RWPE2 (cell line): ENCODE measurements around the gene ACADM.

Experiments
- ATAC-seq: fragments of 200-7000 bp; cut with Tn5 transposase; 3 replicates; pipeline ENCODE4 v1.9.1; 2021; ENCODE audit warnings: low read depth
- DNase-seq: peaks from one replicate; pipeline ENCODE4 v3.0.0-alpha.2; 2020; ENCODE audit warnings: low spot score
- H3K27ac ChIP-seq: fragments of 450-650 bp; 2 replicates; pipeline ENCODE4 v1.5.1; 2017; ENCODE audit warnings: mild to moderate bottlenecking; ENCODE audit not compliant: poor library complexity, severe bottlenecking
- H3K27me3 ChIP-seq: fragments of 250-450 bp; sonication (Bioruptor Pico); 2 replicates; pipeline ENCODE4 v1.5.1; 2021; ENCODE audit warnings: mild to moderate bottlenecking, moderate library complexity; ENCODE audit not compliant: insufficient read depth, poor library complexity, severe bottlenecking
- H3K36me3 ChIP-seq: fragments of 250-450 bp; sonication (Bioruptor Pico); 2 replicates; pipeline ENCODE4 v1.5.1; 2020; ENCODE audit warnings: low read depth, mild to moderate bottlenecking, moderate library complexity
- H3K4me1 ChIP-seq: fragments of 250-450 bp; sonication (Bioruptor Pico); 2 replicates; pipeline ENCODE4 v1.5.1; 2021; ENCODE audit warnings: mild to moderate bottlenecking, moderate library complexity; ENCODE audit not compliant: insufficient read depth, poor library complexity, severe bottlenecking
- H3K4me3 ChIP-seq: fragments of 250-450 bp; sonication (Bioruptor Pico); 2 replicates; pipeline ENCODE4 v1.5.1; 2021; ENCODE audit warnings: mild to moderate bottlenecking, moderate library complexity; ENCODE audit not compliant: severe bottlenecking
- H3K9me3 ChIP-seq: fragments of 250-450 bp; sonication (Bioruptor Pico); 2 replicates; pipeline ENCODE4 v1.5.1; 2021; ENCODE audit warnings: mild to moderate bottlenecking, moderate library complexity; ENCODE audit not compliant: severe bottlenecking
- CTCF ChIP-seq: fragments of 450-650 bp; IDR thresholded peaks from one replicate; pipeline ENCODE4 v1.5.1; 2017; ENCODE audit warnings: mild to moderate bottlenecking, moderate library complexity; ENCODE audit not compliant: poor library complexity, severe bottlenecking

ACADM gene

DNA sequence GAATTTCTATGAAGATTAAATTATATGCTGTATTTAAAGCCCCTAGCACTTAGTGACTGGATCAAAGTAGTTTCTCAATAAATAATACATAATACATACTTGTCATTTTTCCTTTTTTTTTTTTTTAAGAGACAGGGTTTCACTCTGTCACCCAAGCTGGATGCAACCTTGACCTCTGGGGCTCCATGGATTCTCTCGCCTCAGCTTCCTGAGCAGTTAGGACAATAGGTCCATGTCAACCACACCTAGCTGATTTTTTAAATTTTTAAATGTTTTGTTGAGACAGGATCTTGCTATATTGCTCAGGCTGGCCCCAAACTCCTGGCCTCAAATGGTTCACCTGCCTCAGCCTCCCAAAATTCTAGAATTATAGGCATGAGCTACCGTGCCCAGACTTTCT is 5.9 kb downstream of the ACADM start:
- H3K9me3 ChIP-seq: no peaks in the 10 kb centered on the region
- no peak overlapping the region for H3K4me3 ChIP-seq
- ATAC-seq (no peak), DNase-seq (no peak)
- no peaks in the 10 kb centered on the region for H3K4me1 ChIP-seq
- H3K27ac ChIP-seq: no peak overlapping the region
- H3K27me3 ChIP-seq: no peaks in the 10 kb centered on the region
- peaks cover 39% of the 10 kb centered on the region for H3K36me3 ChIP-seq
- no peak for TF ChIP-seq CTCF

DNA sequence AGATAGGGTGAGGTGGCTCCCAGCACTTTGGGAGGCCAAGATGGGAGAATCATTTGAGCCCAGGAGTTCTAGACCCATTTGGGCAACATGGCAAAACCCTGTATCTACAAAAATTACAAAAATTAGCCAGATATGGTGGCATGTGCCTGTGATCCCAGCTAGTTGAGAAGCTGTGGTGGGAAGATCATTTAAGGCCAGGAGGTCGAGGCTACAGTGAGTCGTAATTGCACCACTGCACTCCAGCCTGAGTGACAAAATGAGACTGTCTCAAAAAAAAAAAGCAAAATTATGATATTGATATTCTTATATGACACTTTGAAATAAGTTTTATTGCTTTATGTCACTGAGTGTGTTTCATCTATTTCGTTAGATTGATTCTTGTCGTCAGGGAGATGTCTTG is 7.4 kb downstream of the ACADM start:
- TF ChIP-seq CTCF: no peak
- DNase-seq: no peak
- H3K4me1 ChIP-seq: no peaks in the 10 kb centered on the region
- H3K4me3 ChIP-seq: no peak overlapping the region
- no peak for ATAC-seq
- H3K27me3 ChIP-seq: no peaks in the 10 kb centered on the region
- no peak overlapping the region for H3K27ac ChIP-seq
- H3K9me3 ChIP-seq: no peaks in the 10 kb centered on the region
- peaks cover 53% of the 10 kb centered on the region for H3K36me3 ChIP-seq

GRCh38 chr1:75732703-75733102 is 8.2 kb downstream of the ACADM start:
- H3K27me3 ChIP-seq: no peaks in the 10 kb centered on the region
- DNase-seq (no peak), ATAC-seq (no peak)
- peaks cover 58% of the 10 kb centered on the region for H3K36me3 ChIP-seq
- H3K4me1 ChIP-seq: no peaks in the 10 kb centered on the region
- no peaks in the 10 kb centered on the region for H3K9me3 ChIP-seq
- TF ChIP-seq CTCF: no peak
- H3K4me3 ChIP-seq: no peak overlapping the region
- no peak overlapping the region for H3K27ac ChIP-seq

DNA sequence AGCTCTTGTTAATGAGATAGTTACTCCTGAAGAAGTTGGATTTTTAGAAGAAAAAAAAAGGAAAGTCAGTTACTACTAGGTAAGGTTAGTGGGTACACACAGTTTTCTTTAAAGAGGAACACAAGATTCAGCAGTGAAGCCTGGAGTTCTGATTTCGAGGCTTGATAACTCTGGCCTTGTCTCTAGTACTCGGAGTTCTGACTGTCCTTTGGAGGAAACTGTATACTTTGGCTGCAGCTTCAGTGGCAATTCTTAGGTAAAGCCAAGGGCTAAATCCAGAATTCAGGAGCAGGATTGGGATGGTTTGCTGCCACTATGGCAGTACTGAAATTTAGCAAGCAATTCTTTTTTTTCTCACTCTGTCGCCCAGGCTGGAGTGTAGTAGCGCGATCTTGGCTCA is 9.2 kb downstream of the ACADM start:
- H3K4me3 ChIP-seq: no peak overlapping the region
- no peak for TF ChIP-seq CTCF
- no peaks in the 10 kb centered on the region for H3K9me3 ChIP-seq
- no peaks in the 10 kb centered on the region for H3K27me3 ChIP-seq
- no peak for ATAC-seq
- DNase-seq: no peak
- H3K27ac ChIP-seq: no peak overlapping the region
- no peaks in the 10 kb centered on the region for H3K4me1 ChIP-seq
- H3K36me3 ChIP-seq: peaks cover 51% of the 10 kb centered on the region

DNA sequence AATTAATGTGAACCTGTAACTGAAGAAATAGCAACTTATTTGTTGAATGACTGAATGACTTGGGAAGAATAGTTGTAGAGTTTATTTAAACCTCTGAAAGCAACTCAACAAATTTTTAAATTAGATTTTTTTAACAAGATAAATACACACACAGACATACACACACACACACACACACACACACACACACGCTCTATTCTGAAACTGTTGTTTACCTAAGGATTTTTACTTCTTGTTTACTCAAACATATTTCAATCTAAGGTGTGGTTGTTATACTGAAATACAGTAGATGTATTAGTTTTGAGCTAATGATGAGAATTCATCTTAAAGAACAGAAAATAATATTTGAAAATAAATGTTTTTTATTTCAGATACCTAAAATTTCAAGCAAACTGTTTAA is 11.5 kb downstream of the ACADM start:
- Histone ChIP-seq H3K27ac (no peak overlapping the region), H3K9me3 (no peaks in the 10 kb centered on the region), H3K27me3 (no peaks in the 10 kb centered on the region), H3K4me3 (no peak overlapping the region), H3K4me1 (no peaks in the 10 kb centered on the region), H3K36me3 (peaks cover 70% of the 10 kb centered on the region)
- DNase-seq (no peak), ATAC-seq (no peak)
- TF ChIP-seq CTCF: no peak
